K562 (cell line): ENCODE data around the gene EPHX1. TPM values are rescaled to one million over a fixed set of nuclear protein-coding genes. Genes with fewer than 3 reads are reported as not detected.

Source experiments
- CC2D1A ChIP-seq: fragments of 450-650 bp; IDR thresholded peaks from 2 replicates; pipeline ENCODE4 v1.6.1; 2017; ENCODE audit warnings: mild to moderate bottlenecking
- CHCHD3 ChIP-seq: fragments of 250-450 bp; sonication (Bioruptor Pico); IDR thresholded peaks from 2 replicates; pipeline ENCODE4 v2.1.2; 2022; ENCODE audit warnings: mild to moderate bottlenecking
- E2F1 ChIP-seq: sonication (generic); formaldehyde crosslinking; IDR thresholded peaks from 2 replicates; pipeline ENCODE4 v1.8.1; 2023; ENCODE audit warnings: mild to moderate bottlenecking, missing genetic modification reagents, moderate library complexity
- FOXJ2 ChIP-seq: fragments of 200-800 bp; sonication (Bioruptor generic); IDR thresholded peaks from 2 replicates; pipeline ENCODE4 v1.6.1; 2016; ENCODE audit warnings: missing genetic modification characterization, missing compliant biosample characterization
- GABPA ChIP-seq: fragments of 200-800 bp; sonication (Bioruptor generic); conservative IDR thresholded peaks from 2 replicates; pipeline ENCODE4 v1.6.1; 2016; ENCODE audit warnings: low read depth, missing genetic modification characterization, missing compliant biosample characterization
- GTF2B ChIP-seq: IDR thresholded peaks from 2 replicates; pipeline ENCODE4 v1.6.1; 2011; ENCODE audit not compliant: insufficient read length; ENCODE audit errors: extremely low read depth
- IRF9 ChIP-seq: fragments of 450-650 bp; IDR thresholded peaks from 2 replicates; pipeline ENCODE4 v1.6.1; 2016; ENCODE audit warnings: missing biosample characterization, missing genetic modification characterization
- KAT8 ChIP-seq: fragments of 450-650 bp; IDR thresholded peaks from 2 replicates; pipeline ENCODE4 v1.6.1; 2016; ENCODE audit warnings: low read depth, mild to moderate bottlenecking
- MAFG ChIP-seq: fragments of 450-650 bp; conservative IDR thresholded peaks from 2 replicates; pipeline ENCODE4 v1.6.1; 2016; ENCODE audit warnings: missing genetic modification characterization, missing compliant biosample characterization
- MCM3 ChIP-seq: fragments of 450-650 bp; IDR thresholded peaks from 2 replicates; pipeline ENCODE4 v1.6.1; 2016
- MNT ChIP-seq, 2 experiments: fragments of 450-650 bp; conservative IDR thresholded peaks; 2 replicates each; pipeline ENCODE4 v1.6.1; 2017; ENCODE audit warnings: mild to moderate bottlenecking in 2 of 2, moderate library complexity in 2 of 2
- POU5F1 ChIP-seq: fragments of 150-350 bp; IDR thresholded peaks from 2 replicates; pipeline ENCODE4 v1.6.1; 2014; ENCODE audit warnings: borderline replicate concordance, low read length, low read depth, mild to moderate bottlenecking; ENCODE audit not compliant: partially characterized antibody
- RAD51 ChIP-seq: fragments of 450-650 bp; IDR thresholded peaks from 2 replicates; pipeline ENCODE4 v1.7.1; 2016; ENCODE audit warnings: low read depth, mild to moderate bottlenecking, borderline replicate concordance
- SMC3 ChIP-seq: conservative IDR thresholded peaks from 2 replicates; pipeline ENCODE4 v1.6.1; 2011; ENCODE audit warnings: low read depth, low read length, improper control_type of control experiment; ENCODE audit not compliant: insufficient read depth
- SREBF2 ChIP-seq: sonication (generic); formaldehyde crosslinking; IDR thresholded peaks from 2 replicates; pipeline ENCODE4 v1.4.0; 2020; ENCODE audit warnings: mild to moderate bottlenecking, missing genetic modification reagents
- TEAD2 ChIP-seq: fragments of 450-650 bp; IDR thresholded peaks from 2 replicates; pipeline ENCODE4 v1.6.1; 2016; ENCODE audit warnings: missing genetic modification characterization, control low read depth, missing compliant biosample characterization
- ZFX ChIP-seq: sonication (generic); formaldehyde crosslinking; IDR thresholded peaks from 2 replicates; pipeline ENCODE4 v1.8.0; 2022; ENCODE audit warnings: mild to moderate bottlenecking, missing genetic modification reagents, moderate library complexity
- ZHX1 ChIP-seq: fragments of 150-350 bp; conservative IDR thresholded peaks from 2 replicates; pipeline ENCODE4 v1.6.1; 2014; ENCODE audit warnings: low read length
- ZNF212 ChIP-seq: fragments of 450-650 bp; formaldehyde crosslinking; IDR thresholded peaks from 2 replicates; pipeline ENCODE4 v1.4.0; 2020; ENCODE audit warnings: mild to moderate bottlenecking
- ZNF384 ChIP-seq: IDR thresholded peaks from 2 replicates; pipeline ENCODE4 v1.6.1; 2012; ENCODE audit warnings: low read depth, low read length, improper control_type of control experiment
- ZNF707 ChIP-seq: fragments of 250-450 bp; sonication (Bioruptor Pico); conservative IDR thresholded peaks from 2 replicates; pipeline ENCODE4 v1.8.0; 2022; ENCODE audit warnings: inconsistent platforms, mild to moderate bottlenecking, moderate library complexity
- ZNF764 ChIP-seq: fragments of 250-450 bp; sonication (Bioruptor Pico); IDR thresholded peaks from 2 replicates; pipeline ENCODE4 v1.4.0; 2020; ENCODE audit warnings: low read depth, mild to moderate bottlenecking, moderate library complexity
- polyA plus RNA-seq, 8 experiments: library from polyadenylated mRNA; depleted of rRNA in 4 of 8; stranded (reverse) in 5 of 8; unstranded in 3 of 8; fragments of >200 nt; fragmentation: Nextera tagmentation in 2 of 8; fragmentation: Illumina TruSeq in 1 of 8; extraction: Ambion mirVana in 2 of 8; extraction: Trizol in 1 of 8; gene quantifications; 2 replicates each; pipeline versions ENCODE4 v1.2.1 to v1.2.3, GENCODE V29; 2011 to 2014; ENCODE audit warnings: inconsistent platforms in 1 of 8, missing spikeins in 1 of 8
- total RNA-seq, 7 experiments: library from RNA; depleted of rRNA in 6 of 7; stranded (reverse); fragments of >200 nt in 6 of 7; fragmentation: Illumina TruSeq in 2 of 7; extraction: Trizol in 2 of 7; gene quantifications; 2 replicates each; pipeline versions ENCODE4 v1.2.1 to v1.2.3, GENCODE V29; 2011 to 2021; ENCODE audit warnings: low replicate concordance in 1 of 7

The EPHX1 gene
- total and polyA plus RNA-seq, 9 of the 15 experiments (the other 6 are each of a cell fraction or from before 2014, with no cell fraction given): 0.21 to 27.0 (median 6.7) TPM

GRCh38 chr1:225881959-225882693 is 72.2 kb downstream of the EPHX1 start, which contains the start of gene TMEM63A (continued):
- no peak; the same call in none of the 2 replicates for TF ChIP-seq E2F1 (CRISPR knock-in tag)
- TF ChIP-seq ZHX1: no peak
- no peak for TF ChIP-seq RAD51
- peak; percentile 99 for TF ChIP-seq ZFX (CRISPR knock-in tag)
- no peak for TF ChIP-seq FOXJ2 (tag)
- TF ChIP-seq ZNF212: no peak
- no peak for TF ChIP-seq MAFG (tag)
- 0 out of 2 replicates have a peak, but pooled peaks have one; percentile 3 for TF ChIP-seq SMC3
- TF ChIP-seq KAT8: no peak
- TF ChIP-seq TEAD2 (tag): no peak
- no peak for TF ChIP-seq GTF2B
- TF ChIP-seq CC2D1A: no peak
- no peak for TF ChIP-seq ZNF707 (CRISPR knock-in tag)
- no peak for TF ChIP-seq ZNF764 (CRISPR knock-in tag)
- no peak for TF ChIP-seq SREBF2 (CRISPR knock-in tag)
- TF ChIP-seq MCM3: no peak
- TF ChIP-seq MNT (conservative IDR thresholded peaks at IDR 0.05): peak in 1 of 2 experiments; percentile 75; a peak in 3 of 4 replicates
- no peak for TF ChIP-seq ZNF384
- TF ChIP-seq POU5F1: no peak
- no peak for TF ChIP-seq IRF9
- TF ChIP-seq CHCHD3 (CRISPR knock-in tag): no peak
- peak; percentile 70 for TF ChIP-seq GABPA (tag)
